HG02588 (cell line): ENCODE data around the gene ARL17B.
A peak's percentile ranks its signal among the peaks of the same experiment; 100 is the strongest.
"Not testable (repeated sequence)": the region's sequence is repeated elsewhere in the genome, so short reads cannot be mapped to it uniquely, and the experiment has no call there.

Experiments used
- ATAC-seq: cut with Tn5 transposase; IDR thresholded peaks from one replicate; pipeline ENCODE4 v1.9.1; 2021; ENCODE audit warnings: mild to moderate bottlenecking, moderate library complexity; ENCODE audit not compliant: unreplicated experiment

ARL17B gene

GRCh38 chr17:46252804-46253203 is 108.8 kb downstream of the ARL17B start:
- ATAC-seq = not testable (repeated sequence)

GRCh38 chr17:46249153-46249552 is 112.4 kb downstream of the ARL17B start:
- ATAC-seq = not testable (repeated sequence)

- ATAC-seq = not testable (repeated sequence)
Measured at GRCh38 chr17:46244949-46245768, 116.4 kb downstream of the ARL17B start.

- ATAC-seq = not testable (repeated sequence)
Measured at GRCh38 chr17:46244339-46244913, 117.1 kb downstream of the ARL17B start.

GRCh38 chr17:46243928-46244327 is 117.6 kb downstream of the ARL17B start:
- ATAC-seq = not testable (repeated sequence)

- ATAC-seq = not testable (repeated sequence)
Measured at GRCh38 chr17:46243505-46243904, 118.1 kb downstream of the ARL17B start.

GRCh38 chr17:46231359-46231758 is 130.2 kb downstream of the ARL17B start:
- ATAC-seq = not testable (repeated sequence)

GRCh38 chr17:46225274-46225794 is 136.2 kb downstream of the ARL17B start:
- ATAC-seq = peak; percentile 98

- peak; percentile 39 for ATAC-seq
Measured at GRCh38 chr17:46224864-46225263, 136.7 kb downstream of the ARL17B start.
